Glutamatergic neuron (in vitro differentiated cells): Measurements from ENCODE around the gene CST2. TPM values are rescaled to one million over a fixed set of nuclear protein-coding genes. Genes with fewer than 3 reads are reported as not detected.
"Not testable (repeated sequence)": the region's sequence is repeated elsewhere in the genome, so short reads cannot be mapped to it uniquely, and the experiment has no call there.

Experiments
- DNase-seq: peaks from one replicate; pipeline ENCODE4 v3.0.0; 2022
- H3K27ac Mint-ChIP-seq: one replicate; pipeline ENCODE4 v1.8.0; 2020; ENCODE audit warnings: mild to moderate bottlenecking, mixed read lengths, inconsistent platforms; ENCODE audit not compliant: unreplicated experiment
- H3K27me3 Mint-ChIP-seq: one replicate; pipeline ENCODE4 v1.8.0; 2020; ENCODE audit warnings: mild to moderate bottlenecking, moderate library complexity, mixed read lengths, inconsistent platforms; ENCODE audit not compliant: unreplicated experiment
- H3K36me3 Mint-ChIP-seq: one replicate; pipeline ENCODE4 v1.8.0; 2020; ENCODE audit warnings: mild to moderate bottlenecking, mixed read lengths, inconsistent platforms; ENCODE audit not compliant: unreplicated experiment
- H3K4me1 Mint-ChIP-seq: one replicate; pipeline ENCODE4 v1.8.0; 2020; ENCODE audit warnings: mild to moderate bottlenecking, low read depth, mixed read lengths, inconsistent platforms; ENCODE audit not compliant: unreplicated experiment
- H3K4me3 Mint-ChIP-seq: one replicate; pipeline ENCODE4 v1.8.0; 2020; ENCODE audit warnings: mild to moderate bottlenecking, mixed read lengths, inconsistent platforms; ENCODE audit not compliant: unreplicated experiment
- H3K9me3 Mint-ChIP-seq: one replicate; pipeline ENCODE4 v1.8.0; 2020; ENCODE audit warnings: mild to moderate bottlenecking, moderate library complexity, mixed read lengths, inconsistent platforms; ENCODE audit not compliant: unreplicated experiment
- total RNA-seq: library from RNA; stranded (reverse); fragmentation: NEBNext Ultra II Directional; extraction: Animal tissue kit (Norgen Biotek cat#: 25700); gene quantifications from one replicate; pipeline ENCODE4 v1.2.1, GENCODE V29; 2021; ENCODE audit not compliant: unreplicated experiment
- TF ChIP-seq, protein P1 (sequence below): fragments of 200-600 bp; sonication (generic); IDR thresholded peaks from one replicate; pipeline ENCODE4 v1.5.0; 2021; ENCODE audit not compliant: partially characterized antibody, unreplicated experiment

The CST2 gene
- total RNA-seq, 1 donor from 2014 or later, result not detected

DNA sequence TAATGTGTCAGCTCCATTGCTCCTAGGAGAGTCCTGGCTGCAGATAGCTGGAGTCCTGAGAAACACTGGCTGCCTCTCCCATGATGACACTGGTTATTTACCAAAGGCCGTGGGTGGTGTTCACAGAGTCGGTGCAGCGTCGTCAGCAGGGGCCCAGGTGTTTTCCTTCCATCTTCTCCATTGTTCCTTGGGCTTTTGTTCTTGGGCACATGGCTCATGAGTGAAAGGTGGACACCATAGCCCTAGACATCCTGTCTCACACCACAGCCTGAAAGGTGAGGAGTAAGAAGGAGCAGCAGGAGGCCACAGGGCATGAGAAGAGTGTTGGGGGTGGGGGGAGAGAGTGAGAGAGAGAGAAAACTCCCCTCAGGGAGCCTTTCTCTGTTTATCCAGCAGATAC, 43.9 kb upstream of the CST2 start:
- Mint-ChIP-seq H3K27ac (no peak overlapping the region), H3K4me1 (peaks cover 17% of the 10 kb centered on the region), H3K4me3 (no peak overlapping the region), H3K9me3 (peaks cover 5% of the 10 kb centered on the region), H3K27me3 (no peaks in the 10 kb centered on the region), H3K36me3 (no peaks in the 10 kb centered on the region)
- TF ChIP-seq, protein P1, sequence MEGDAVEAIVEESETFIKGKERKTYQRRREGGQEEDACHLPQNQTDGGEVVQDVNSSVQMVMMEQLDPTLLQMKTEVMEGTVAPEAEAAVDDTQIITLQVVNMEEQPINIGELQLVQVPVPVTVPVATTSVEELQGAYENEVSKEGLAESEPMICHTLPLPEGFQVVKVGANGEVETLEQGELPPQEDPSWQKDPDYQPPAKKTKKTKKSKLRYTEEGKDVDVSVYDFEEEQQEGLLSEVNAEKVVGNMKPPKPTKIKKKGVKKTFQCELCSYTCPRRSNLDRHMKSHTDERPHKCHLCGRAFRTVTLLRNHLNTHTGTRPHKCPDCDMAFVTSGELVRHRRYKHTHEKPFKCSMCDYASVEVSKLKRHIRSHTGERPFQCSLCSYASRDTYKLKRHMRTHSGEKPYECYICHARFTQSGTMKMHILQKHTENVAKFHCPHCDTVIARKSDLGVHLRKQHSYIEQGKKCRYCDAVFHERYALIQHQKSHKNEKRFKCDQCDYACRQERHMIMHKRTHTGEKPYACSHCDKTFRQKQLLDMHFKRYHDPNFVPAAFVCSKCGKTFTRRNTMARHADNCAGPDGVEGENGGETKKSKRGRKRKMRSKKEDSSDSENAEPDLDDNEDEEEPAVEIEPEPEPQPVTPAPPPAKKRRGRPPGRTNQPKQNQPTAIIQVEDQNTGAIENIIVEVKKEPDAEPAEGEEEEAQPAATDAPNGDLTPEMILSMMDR, result no peak
- no peak for DNase-seq

DNA sequence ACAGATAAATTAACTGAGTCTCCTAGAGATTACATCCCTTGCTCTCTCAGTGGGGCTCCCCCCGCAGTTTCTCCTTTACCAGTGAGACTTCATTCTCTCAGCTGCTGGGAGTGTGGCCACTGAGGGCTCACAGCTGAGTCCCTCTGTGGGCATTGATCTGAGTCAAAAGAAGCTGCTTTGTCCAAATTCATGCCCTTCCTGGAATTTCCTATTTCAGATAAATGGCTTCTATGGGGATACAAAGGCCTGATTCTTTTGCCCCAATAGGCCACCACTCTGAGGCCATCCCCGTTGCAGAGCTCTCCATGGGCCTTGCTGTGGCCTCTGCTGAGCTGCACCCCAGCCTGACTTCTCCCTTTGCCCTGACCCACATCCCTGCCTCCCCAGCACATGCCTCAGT, 43.0 kb upstream of the CST2 start:
- H3K27ac Mint-ChIP-seq, result no peak overlapping the region

DNA sequence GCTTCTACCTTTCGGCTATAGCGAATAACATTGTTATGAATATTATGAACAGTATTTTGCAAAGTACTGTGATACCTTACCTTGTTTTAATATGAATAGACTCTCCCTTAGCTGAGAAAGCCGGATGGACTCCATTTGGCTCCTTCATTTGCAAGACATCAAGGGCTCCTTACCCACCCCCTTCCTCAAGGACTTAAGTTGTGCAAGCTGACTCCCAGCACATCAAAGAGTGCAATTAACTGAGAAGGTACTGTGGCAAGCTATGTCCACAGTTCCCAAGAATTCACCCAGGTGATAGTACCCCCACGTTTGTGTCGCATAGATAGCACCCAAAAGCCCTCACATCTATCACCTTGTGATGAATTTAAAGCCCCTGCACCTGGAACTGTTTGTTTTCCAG, 41.8 kb upstream of the CST2 start:
- TF ChIP-seq, protein P1, result no peak
- no peak for DNase-seq
- Mint-ChIP-seq H3K36me3 (no peaks in the 10 kb centered on the region), H3K4me3 (no peak overlapping the region), H3K9me3 (peaks cover 3% of the 10 kb centered on the region), H3K27me3 (no peaks in the 10 kb centered on the region), H3K27ac (no peak overlapping the region), H3K4me1 (peaks cover 4% of the 10 kb centered on the region)

More for the DNA sequence above, 43.0 kb upstream of the CST2 start:
- Mint-ChIP-seq H3K4me1 (peaks cover 8% of the 10 kb centered on the region), H3K27me3 (no peaks in the 10 kb centered on the region), H3K4me3 (no peak overlapping the region), H3K9me3 (peaks cover 3% of the 10 kb centered on the region), H3K36me3 (no peaks in the 10 kb centered on the region)
- no peak for DNase-seq
- TF ChIP-seq, protein P1, result no peak

DNA sequence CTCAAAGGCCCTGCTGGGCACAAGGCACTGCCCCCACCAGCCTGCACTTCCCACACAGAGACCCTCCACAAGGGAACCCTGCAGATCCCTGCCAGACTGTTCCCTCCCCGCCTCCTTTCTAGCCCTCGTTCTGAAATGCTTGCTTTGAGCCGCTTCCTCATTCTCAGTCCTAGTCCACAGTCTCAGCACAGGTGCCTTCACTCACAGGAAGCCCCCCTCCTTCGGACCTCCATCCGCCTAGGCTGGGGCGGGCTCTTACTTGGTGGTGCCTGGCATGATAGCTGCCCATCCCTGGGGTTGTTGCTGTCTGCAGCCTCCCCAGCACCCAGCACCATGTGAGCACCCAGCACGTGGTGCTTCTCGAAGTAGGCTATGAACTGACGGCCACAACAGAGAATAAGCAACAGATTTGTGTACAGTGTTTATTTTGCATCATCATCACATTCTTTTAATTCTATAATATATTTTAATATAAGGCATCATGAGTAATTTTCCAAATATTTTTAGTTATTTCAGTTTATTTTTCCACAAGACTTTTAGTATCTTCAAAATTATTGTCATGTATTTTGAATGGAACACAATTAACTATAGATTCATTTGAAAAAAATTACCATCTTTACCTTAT, 40.7 kb upstream of the CST2 start:
- H3K36me3 Mint-ChIP-seq, result no peaks in the 10 kb centered on the region
- no peaks in the 10 kb centered on the region for H3K27me3 Mint-ChIP-seq
- no peak overlapping the region for H3K27ac Mint-ChIP-seq

DNA sequence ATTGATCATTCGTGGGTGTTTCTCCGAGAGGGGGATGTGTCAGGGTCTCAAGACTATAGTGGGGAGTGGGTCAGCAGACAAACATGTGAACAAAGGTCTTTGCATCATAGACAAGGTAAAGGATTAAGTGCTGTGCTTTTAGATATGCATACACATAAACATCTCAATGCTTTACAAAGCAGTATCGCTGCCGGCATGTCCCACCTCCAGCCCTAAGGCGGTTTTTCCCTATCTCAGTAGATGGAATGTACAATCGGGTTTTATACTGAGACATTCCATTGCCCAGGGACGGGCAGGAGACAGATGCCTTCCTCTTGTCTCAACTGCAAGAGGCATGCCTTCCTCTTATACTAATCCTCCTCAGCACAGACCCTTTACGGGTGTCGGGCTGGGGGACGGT, 34.2 kb upstream of the CST2 start:
- H3K4me3 Mint-ChIP-seq, H3K4me1 Mint-ChIP-seq, H3K27ac Mint-ChIP-seq, H3K27me3 Mint-ChIP-seq, H3K9me3 Mint-ChIP-seq, H3K36me3 Mint-ChIP-seq, DNase-seq: not testable (repeated sequence)

More for the DNA sequence above, 40.7 kb upstream of the CST2 start:
- H3K4me1 Mint-ChIP-seq, result peaks cover 4% of the 10 kb centered on the region
- TF ChIP-seq, protein P1, result no peak
- H3K4me3 Mint-ChIP-seq, result no peak overlapping the region
- H3K9me3 Mint-ChIP-seq, result peaks cover 3% of the 10 kb centered on the region
- no peak for DNase-seq
